NCI-H774 (cell line): ENCODE data around the gene TMEM203.
"Not testable (repeated sequence)": the region's sequence is repeated elsewhere in the genome, so short reads cannot be mapped to it uniquely, and the experiment has no call there.

Experiments
- DNase-seq: peaks from one replicate; lab custom pipeline; 2025; lab: John Stamatoyannopoulos, UW

TMEM203 gene

DNA sequence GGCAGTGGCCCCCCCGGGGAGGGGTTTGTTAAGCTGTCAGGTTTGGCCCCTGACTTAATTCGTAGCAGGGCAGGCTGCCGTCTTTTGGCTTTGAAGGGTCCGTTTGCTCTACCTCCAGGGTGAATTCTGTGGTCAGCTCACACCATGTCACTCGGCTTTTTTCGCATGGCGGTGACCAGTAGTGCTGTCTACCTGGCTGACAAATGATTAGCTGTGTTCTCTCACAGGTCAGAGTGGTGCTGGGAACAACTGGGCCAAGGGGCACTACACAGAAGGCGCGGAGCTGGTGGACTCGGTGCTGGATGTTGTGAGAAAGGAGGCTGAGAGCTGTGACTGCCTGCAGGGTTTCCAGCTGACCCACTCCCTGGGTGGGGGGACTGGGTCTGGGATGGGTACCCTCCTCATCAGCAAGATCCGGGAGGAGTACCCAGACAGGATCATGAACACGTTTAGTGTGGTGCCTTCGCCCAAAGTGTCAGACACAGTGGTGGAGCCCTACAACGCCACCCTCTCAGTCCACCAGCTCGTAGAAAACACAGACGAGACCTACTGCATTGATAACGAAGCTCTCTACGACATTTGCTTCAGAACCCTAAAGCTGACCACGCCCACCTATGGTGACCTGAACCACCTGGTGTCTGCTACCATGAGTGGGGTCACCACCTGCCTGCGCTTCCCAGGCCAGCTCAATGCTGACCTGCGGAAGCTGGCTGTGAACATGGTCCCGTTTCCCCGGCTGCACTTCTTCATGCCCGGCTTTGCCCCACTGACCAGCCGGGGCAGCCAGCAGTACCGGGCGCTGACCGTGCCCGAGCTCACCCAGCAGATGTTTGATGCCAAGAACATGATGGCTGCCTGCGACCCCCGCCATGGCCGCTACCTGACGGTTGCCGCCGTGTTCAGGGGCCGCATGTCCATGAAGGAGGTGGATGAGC is 37.1 kb upstream of the TMEM203 start:
- DNase-seq: no peak

DNA sequence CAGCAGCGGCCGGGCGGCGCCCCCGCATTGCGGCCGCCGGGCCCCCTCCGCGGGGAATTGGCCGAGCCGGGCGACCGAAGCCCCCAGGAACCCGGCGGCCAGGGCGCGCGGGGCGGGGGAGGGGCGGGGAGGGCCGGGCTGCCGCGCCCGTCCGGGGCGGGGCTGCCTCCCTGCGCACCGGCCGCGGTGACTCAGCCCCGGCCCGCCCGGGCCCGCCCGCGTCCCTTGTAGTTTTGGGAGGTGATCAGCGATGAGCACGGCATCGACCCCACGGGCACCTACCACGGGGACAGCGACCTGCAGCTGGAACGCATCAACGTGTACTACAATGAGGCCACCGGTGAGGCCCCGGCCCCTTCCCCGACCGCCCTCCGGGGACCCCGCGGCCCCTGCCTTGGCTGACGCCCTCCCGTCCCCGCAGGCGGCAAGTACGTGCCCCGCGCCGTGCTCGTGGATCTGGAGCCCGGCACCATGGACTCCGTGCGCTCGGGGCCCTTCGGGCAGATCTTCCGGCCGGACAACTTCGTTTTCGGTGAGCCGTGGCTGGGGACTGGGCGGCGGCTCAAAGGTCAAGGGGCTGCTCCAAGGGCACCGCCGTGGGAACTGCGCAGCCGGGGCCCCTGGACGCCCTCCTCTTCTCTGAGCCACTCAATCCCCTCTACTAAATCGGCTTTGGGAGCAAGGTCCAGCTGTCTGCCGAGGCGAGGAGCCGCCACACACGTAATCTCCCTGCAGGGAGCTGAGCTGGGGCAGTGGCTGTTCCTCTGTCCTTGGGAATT is 36.2 kb upstream of the TMEM203 start:
- peak; percentile 48 for DNase-seq

DNA sequence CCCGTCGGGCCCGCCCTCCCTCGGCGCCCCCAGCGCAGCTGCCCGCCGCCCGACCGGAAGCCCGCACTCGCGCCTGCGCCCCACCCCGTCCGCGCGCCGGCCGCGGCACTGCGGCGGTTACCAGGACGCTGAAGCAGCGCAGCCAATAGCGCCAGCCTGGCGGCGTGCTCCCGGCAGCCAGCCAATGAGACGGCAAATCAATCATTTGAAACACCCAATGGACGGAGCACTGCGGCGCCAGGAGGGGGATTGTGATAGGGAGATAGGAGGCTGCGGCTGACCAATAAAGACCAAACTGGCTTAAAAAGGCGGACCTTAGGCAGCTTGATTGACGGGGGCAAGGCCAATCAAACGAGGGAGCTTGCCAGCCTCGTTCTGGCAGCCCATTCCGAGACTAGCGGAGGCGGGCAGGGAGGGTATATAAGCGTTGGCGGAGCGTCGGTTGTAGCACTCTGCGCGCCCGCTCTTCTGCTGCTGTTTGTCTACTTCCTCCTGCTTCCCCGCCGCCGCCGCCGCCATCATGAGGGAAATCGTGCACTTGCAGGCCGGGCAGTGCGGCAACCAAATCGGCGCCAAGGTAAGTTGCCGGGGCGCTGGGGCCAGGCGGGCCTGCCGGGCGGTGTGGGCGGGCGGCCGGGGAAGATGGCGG is 35.5 kb upstream of the TMEM203 start, which contains the start of gene TUBB4B:
Gene TUBB4B (plus strand): TSS at position 447 of the 649 bp plus-strand sequence. CDS start 74 bp downstream, at position 521.
- DNase-seq: peak; percentile 100

DNA sequence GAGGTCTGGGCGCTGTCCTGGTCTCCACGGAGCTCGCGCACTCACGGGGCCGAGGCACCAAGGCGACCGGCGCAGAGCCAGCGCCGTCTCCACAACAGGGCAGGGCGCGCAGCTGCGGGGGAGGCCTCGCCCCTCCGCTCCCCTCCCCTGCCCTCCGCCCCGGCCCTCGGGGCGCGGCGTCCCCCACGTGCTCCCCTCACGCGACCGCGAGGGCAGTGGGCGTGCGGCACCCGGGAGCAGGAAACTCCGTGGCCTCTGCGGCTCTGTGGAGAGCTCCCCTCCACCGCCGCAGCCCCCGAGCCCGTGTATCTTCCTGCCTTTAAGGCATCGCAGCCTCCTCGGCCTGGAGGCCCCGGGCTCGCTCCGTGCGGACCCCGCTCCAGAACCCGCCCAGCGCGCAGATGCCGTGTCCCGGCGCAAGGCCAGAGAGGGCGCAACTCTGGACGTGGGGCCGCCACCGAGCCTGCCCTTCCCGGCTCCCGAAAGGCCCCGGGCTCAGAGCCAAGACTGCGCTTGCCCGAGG is 34.9 kb upstream of the TMEM203 start:
- DNase-seq: peak; percentile 85

DNA sequence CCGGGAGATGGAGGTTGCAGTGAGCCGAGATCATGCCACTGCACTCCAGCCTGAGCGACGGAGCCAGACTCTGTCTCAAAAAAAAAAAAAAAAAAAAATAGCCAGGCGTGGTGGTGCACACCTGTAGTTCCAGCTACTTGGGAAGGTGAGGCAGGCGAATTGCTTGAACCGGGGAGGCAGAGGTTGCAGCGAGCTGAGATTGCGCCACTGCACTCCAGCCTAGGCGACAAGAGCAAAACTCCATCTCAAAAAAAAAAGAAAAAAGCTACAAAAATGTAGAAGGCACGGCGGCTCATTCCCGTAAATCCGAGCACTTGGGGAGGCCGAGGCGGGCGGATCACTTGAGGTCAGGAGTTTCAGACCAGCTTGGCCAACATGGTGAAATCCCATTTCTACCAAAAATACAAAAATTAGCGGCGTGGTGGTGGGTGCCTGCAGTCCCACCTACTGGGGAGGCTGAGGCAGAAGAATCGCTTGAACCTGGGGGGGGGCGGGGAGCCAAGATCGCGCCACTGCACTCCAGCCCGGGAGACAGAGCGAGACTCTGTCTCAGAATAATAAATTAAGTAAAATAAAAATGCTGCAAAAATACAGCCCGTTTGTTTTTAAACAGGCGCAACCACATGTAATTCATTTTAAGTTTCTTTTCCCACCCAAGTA is 34.2 kb upstream of the TMEM203 start:
- DNase-seq: not testable (repeated sequence)

DNA sequence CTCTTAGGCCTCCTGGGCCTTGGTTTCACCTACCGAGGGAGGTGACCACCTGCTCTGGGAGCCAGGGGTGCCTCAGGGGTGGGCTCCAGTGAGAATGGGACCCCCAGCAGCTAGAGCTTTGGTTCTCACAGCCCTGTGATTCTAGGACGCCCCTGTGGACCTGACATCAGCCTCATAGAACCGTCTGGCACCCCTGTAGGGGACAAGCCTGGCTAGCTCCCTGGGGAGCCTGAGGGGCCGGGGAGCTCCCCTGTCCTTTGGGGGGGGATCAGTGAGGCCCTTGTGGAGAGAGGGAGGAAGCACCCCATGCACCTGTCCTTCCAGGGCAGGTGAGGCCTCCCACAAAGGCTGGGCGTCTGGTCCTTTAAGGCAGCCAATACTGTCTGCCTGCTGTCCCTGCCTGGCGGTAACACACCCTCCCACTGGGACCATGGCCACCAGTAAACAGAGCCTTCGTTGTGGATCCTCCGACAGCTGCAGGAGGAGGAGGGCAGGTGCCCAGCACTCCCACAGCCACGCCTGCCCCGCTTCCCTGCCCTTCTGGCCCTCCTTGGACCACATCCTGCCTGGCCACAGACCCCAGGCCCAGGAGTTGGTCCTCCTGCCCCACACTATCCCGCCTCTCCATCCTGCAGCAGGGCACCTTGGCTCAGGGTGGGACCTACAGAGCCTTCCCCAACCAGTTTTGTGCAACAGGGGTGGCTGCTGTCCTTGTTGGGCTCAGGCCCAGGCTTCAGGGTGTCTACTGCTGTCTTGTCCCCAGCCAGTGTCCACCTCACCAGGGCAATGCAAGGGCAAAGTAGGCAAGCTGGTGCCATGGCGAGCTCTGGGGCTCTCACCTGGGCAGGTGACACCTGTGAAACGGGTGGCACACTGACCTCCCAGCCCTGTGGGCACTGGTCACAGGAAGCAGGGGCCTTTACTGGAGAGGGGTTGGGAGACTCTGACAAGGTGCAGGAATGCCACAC is 32.6 kb upstream of the TMEM203 start:
- peak; percentile 84 for DNase-seq

DNA sequence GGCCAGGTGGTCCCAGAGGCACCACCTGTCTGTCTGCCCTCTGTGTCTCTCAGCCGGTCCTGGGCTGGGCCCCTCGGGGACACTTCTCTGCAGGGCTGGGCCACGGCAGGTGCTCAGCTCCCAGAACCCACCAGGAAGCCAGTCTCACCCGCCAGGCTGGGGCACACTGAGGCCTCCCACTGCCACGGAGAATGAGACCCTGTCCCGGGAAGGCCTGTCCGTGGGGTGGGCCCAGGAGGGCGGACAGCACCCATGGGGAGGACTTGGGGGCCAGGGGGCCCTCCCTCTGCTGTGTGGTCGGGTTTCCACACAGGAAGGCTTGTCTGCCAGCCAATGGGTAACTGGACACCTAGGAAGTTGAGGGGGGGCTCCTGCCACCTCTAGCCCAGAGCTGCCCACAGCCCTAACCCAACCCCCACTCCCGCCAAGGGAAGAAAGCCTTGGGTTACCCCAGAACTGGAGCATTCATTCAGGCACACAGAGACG is 31.5 kb upstream of the TMEM203 start:
- DNase-seq: no peak

DNA sequence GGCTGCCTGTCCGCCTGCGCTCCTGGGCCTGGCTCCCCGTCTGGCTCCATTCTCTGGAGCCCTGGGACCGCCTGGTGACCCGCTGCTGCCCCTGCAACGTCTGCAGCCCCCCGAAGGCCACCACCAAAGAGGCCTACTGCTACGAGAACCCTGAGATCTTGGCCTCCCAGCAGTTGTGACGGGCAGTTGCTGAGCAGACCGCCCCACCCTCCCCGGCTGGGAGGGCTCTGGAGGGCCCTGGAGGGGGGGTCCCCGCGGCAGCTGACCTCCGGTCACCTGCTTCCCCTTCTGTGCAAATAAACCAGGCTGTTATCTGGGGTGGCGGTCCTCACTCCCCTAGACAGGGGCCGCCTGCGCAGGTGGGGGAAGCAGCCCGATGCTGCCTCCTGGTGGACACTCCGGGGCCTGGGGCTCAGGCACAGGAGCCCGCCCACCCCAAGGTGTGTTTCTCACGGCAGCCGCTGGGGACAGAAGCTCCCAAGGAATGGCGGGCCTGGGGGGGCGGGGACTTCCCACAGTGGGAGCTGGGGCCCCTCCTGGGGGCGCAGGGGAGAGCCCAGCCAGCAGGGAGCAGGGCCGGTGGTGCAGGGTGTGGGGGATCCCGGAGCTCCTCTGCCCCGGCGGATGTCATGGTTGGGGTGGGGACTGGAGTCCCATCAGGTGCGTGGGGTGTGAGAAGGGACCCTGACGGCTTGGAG is 30.9 kb upstream of the TMEM203 start:
- DNase-seq: peak; percentile 82

DNA sequence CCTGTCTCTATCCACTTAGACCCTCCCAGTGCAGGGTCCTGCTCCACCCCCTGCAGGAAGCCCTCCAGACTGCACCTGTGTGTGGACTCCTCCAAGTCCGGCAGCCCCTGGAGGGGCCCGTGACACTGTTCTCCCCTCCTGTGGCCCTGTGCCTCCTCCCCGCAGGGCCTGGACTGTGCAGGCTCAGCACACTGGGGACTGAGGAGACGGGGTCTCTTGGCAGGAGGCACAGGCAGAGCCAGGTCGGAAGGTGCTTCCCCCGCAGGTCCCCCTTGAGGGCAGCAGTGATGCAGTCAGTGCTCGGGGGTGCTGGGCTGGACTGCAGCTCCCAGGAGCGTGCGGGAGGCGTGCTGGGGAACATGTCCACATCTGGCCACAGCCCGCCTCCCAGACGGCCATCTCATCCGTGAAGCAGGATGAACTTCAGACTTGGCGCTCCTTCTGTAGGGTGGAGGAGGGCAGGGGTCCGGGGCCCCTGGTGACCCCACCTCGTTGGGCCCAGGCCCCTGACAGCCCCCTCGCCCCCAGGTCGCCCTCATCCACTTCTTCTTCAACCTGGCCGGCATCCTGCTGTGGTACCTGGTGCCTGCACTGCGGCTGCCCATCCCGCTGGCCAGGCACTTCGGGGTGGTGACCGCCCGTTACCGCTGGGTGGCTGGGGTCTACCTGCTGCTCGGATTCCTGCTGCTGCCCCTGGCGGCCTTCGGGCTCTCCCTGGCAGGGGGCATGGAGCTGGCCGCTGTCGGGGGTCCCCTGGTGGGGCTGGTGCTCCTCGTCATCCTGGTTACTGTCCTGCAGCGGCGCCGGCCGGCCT is 30.2 kb upstream of the TMEM203 start:
- DNase-seq: no peak

DNA sequence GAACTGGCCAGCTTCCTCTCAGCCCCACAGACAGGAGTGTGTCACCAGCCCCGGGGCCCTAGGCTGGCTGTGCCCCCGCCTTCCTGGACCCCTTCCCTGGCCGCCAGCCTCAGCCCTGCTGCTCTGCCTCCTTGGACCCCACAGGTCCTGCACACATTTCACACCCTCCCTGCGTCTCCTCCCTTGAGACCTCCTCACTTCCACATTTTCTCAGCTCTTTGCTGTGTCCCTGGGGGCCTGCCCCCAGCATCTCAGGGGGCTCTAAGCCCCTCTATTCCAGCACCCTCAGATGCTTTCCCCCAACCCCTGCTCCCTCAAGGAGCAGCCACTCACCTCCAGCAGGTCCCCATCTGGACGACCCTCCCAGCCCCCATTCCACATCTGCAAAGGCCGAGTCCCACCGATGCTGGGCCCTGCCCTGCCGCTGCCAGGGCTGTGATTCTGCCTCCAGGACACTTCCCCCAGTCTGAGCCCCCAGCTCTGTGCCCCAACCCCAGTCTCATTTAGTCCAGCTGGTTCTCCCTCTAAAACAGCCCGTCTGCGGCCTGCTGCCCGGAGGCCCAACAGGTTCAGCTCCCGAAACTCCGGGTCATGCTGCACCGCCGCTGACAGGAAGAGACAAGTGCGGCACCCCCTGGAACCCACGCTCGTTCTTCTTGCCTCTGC is 29.4 kb upstream of the TMEM203 start:
- no peak for DNase-seq

DNA sequence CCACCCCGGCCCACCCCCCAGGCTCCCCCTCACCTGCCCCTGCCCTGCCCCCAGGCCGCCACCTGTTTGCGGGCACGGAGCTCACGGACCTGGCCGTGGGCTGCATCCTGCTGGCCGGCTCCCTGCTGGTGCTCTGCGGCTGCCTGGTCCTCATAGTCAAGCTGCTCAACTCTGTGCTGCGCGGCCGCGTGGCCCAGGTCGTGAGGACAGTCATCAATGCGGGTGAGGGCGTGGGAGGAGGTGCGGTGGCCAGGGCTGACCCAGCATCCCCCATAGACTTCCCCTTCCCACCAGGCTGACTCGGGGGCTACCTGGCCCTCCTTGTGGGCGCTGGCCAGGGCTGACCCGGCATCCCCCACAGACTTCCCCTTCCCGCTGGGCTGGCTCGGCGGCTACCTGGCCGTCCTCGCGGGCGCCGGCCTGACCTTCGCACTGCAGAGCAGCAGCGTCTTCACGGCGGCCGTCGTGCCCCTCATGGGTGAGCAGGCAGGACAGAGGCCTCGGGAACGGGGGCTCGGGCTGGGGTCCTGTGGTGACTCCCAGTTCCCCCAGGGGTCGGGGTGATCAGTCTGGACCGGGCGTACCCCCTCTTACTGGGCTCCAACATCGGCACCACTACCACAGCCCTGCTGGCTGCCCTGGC is 28.7 kb upstream of the TMEM203 start:
- DNase-seq: no peak

DNA sequence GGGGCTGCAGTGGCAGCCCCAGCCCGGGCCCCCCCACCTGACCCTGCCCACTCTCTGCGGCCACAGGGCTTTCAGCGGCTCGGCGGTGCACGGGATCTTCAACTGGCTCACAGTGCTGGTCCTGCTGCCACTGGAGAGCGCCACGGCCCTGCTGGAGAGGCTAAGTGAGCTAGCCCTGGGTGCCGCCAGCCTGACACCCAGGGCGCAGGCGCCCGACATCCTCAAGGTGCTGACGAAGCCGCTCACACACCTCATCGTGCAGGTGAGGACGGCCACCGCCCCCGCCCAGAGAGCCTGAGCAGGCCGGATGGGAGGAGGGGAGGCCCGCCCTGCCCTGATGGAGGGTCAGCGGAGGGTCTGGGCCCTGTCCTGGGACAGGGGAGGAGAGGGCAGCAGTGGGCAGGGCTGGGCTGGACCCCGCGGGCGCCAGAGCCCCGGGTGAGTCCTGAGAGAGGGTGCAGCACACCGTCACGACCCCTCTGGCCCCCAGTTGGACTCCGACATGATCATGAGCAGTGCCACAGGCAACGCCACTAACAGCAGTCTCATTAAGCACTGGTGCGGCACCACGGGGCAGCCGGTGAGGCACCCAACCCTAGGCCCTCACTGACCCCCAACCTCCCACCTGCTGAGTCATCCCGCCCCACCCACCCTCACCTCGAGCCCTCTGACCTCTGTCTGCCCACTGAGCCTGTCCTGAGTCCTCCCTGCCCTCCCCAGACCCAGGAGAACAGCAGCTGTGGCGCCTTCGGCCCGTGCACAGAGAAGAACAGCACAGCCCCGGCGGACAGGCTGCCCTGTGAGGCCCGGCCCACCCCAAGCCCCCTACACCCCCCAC is 27.9 kb upstream of the TMEM203 start:
- DNase-seq: peak; percentile 32

DNA sequence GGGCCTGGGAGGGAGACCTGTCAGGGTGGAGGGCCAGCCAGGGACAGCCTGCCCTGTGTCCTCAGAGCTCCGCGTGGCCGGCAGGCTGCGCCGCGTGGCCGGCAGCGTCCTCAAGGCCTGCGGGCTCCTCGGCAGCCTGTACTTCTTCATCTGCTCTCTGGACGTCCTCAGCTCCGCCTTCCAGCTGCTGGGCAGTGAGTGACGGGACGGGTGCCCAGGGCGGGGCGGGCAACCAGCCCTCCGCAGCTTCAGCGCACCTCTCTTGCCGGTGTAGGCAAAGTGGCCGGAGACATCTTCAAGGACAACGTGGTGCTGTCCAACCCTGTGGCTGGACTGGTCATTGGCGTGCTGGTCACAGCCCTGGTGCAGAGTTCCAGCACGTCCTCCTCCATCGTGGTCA is 27.1 kb upstream of the TMEM203 start:
- DNase-seq: no peak

DNA sequence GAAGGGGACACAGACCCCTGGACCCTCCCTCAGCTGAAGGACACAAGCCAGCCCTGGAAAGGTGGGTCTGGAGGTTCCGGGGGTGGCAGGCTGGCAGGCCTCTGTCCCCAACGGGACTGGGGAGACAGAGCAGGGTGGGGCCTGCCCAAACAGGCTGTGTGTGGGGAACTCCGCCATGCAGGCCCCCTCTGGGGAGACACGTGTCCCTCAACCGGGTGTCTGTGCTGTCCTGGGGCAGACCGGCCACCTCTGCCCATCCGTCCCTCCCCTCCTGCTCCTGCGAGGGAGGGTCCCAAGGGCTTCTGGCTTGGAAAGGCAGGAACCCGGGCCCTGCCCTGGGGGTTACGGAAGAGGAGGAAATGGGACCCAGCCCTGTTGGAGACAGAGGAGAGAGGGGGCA is 26.7 kb upstream of the TMEM203 start:
- no peak for DNase-seq

DNA sequence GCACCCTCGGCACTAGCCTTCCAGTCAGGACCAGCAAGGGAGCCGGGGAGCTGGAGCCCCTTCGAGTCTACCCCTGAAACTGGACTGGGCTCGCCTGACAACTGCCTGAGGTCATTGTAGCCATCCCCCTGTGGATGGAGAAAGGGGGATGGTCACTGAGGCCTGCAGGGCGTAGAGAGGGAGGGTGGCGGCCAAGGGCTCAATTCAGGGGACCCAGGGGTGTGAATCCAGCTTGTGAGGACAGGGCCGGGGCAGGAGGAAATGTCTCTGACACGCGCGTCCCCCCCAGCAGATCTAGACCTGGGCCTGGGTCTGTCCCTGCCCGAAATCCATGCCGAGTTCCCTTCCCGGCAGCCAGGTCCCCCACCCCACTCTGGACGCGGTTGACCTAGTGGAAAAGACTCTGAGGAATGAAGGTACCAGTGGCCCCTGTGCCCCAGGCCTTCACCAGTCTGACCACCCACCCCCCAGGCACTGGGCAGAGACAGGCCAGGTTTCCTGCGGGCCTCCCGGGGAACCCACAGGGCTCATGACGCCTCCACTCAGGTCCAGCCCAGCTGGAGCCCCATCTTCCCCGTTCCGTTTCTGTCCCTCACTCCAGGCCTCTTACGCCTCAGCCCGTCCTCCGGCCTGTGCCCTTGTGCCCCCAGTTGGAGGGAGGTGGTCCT is 26.1 kb upstream of the TMEM203 start:
- DNase-seq: no peak

DNA sequence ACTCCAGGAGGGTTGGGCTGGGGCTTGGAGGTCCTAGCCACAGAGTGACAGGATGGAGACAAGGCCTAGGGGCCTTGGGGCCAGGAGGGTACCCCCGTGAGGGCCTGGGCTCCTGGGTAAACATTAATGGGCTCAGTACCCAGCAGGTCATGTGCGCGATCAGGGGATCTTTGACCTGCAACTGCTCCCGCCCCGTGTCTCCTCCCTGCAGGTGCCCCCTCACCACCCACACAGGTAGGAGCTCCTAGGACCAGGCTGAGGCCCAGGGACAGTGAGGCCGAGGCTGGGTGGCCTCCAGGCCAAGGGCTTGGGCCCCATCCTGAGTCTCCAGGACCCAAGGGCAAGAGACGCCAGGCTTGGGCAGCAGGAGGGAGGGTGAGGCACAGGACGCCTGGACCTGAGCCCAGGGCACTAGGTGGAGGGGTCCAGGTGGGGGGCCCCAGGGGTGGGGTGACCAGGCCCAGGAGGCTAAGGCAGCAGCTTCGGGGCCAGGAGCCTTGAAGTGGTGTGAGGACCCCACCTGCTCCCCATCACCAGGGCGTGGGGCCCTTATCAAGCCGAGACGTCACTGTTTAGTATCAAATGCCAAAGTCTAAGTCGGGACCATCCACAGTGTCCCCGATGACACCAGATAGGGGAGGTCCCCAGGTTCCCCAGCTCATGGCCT is 25.4 kb upstream of the TMEM203 start, which contains the start of gene SLC34A3:
Gene SLC34A3 (plus strand): TSS at position 197 of the 667 bp plus-strand sequence. CDS start 802 bp downstream, outside the sequence.
- DNase-seq: no peak
